Limb (tissue), 2 donors: ENCODE results near the gene CBLC.

Experiments used
- DNase-seq, 2 donors: peaks; one replicate each; pipeline ENCODE4 v3.0.0-alpha.2; 2016; ENCODE audit errors: extremely low spot score in 2 of 2

The CBLC gene, protein sequence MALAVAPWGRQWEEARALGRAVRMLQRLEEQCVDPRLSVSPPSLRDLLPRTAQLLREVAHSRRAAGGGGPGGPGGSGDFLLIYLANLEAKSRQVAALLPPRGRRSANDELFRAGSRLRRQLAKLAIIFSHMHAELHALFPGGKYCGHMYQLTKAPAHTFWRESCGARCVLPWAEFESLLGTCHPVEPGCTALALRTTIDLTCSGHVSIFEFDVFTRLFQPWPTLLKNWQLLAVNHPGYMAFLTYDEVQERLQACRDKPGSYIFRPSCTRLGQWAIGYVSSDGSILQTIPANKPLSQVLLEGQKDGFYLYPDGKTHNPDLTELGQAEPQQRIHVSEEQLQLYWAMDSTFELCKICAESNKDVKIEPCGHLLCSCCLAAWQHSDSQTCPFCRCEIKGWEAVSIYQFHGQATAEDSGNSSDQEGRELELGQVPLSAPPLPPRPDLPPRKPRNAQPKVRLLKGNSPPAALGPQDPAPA

DNA sequence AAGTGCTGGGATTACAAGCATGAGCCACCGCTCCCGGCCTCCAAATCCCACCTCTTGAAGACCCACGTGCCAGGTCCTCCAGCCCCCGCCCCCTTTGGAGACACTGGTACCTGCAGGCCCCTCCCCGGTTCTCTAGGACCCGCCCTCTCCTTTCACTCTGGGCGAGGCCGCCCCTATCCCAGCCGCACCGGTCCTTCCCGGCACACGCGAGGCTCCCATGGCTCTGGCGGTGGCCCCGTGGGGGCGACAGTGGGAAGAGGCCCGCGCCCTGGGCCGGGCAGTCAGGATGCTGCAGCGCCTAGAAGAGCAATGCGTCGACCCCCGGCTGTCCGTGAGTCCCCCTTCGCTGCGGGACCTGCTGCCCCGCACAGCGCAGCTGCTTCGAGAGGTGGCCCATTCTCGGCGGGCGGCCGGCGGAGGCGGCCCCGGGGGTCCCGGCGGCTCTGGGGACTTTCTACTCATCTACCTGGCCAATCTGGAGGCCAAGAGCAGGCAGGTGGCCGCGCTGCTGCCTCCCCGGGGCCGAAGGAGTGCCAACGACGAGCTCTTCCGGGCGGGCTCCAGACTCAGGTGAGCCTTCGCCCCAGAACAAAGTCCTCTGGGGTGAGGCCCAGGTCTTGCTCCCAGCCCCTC is at the start of gene CBLC:
Gene CBLC (plus strand): TSS at position 176 of the 633 bp plus-strand sequence. CDS start 42 bp downstream, at position 218.
- peak in 1 of 2 donors; percentile 38 for DNase-seq

DNA sequence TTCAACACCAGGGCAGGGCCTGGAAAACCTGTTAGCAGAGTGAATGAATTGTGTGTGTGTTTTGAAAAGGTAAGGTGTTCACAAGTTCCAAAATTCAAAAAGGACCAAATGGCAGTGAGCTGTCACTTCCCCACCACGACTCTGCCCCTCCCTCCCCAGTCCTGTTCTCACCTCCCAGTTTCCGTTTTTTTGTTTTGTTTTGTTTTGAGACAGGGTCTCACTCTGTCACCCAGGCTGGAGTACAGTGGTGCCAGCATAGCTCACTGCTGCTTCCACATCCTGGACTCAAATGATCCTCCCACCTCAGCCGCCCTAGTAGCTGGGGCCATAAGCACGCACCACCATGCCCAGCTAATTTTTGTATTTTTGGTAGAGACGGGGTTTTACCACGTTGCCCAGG is 49.5 kb upstream of the CBLC start:
- no peak for DNase-seq

DNA sequence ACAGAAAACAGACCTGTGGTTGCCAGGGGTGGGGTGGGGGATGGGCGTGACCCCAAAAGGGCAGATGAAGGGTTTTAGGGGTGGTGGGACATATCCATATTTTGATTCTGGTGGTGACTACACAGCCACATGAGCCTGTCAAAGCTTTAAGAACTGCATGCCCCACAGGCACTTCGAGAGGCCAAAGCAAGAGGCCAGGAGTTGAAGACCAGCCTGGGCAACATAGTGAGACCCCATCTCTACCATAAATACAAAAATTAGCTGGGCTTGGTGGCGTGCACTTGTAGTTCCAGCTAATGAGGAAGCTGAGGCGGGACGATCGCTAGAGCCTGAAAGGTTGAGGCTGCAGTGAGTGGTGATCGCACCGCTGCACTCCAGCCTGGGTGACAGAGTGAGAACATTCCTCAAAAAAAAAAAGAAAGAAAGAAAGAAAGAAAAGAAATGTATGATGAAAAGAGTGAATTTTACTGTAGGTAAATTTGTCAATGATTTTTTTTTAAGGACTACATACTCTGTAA is 48.1 kb upstream of the CBLC start:
- DNase-seq: no peak

DNA sequence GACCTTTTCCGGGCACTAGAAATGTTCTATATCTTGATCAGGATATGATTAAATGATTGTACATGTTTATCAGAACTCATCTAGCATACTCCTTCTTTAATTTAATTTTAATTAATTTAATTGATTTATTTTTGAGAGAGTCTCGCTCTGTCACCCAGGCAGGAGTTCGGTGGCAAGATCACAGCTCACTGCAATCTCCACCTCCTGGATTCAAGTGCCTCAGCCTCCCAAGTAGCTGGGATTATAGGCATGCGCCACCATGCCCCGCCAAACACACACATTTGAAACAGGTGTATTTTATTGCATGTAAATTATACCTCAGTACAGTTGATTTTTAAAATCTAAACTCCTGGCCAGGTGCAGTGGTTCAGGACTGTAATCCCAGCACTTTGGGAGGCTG is 46.6 kb upstream of the CBLC start:
- no peak for DNase-seq

DNA sequence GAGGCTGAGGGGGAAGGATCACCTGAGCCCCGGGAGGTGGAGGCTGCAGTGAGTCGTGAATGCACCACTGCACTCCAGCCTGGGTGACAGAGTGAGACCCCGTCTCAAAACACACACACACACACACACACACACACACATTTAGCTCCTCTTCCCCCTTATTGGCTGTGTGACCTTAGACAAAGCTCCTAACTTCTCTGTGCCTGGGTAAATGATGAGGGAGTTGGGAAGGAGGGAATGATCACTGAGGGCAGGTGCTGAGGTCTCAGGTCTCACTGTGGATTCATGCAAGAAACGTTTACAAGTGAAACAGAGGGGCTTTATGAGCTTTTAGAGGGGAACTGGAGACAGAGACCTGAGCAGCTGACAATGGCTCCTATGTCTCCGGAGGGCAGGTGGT is 46.1 kb upstream of the CBLC start:
- DNase-seq: no peak

DNA sequence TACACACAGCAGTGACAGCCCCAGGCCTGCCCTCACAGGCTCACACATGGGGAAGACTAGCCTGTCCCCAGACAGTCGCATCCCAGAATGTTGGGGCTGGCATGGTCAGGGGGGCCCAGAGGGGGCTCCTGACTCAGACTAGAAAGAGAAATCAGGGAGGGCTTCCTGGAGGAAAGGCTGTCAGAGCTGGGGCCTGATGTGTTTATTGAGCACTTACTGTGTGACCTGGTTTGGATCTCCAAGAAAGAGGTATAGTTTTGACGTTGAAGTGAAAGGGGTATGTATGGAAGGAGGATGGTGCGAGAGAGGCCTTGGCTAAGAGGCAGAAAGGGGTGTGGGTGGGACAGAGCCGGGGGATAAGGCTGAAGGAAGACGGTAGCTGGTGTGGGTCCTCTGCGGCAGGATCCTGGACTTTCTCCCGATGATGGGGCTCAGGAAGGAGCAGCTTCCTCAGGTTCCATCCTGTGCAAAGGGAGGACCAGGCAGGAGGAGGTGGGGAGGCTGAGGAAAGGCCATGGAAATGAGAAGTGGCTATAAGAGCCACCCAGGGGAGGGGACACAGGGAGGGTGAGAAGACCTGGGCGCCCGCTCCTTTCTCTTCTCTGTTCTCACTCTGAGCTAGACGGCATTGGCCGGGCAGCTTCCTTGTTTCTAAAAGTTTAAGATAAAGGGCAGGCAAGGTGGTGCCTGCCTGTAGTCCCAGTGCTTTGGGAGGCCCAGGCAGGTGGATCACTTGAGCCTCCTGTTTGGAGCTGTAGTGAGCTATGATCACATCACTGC is 45.3 kb upstream of the CBLC start:
- DNase-seq: no peak

DNA sequence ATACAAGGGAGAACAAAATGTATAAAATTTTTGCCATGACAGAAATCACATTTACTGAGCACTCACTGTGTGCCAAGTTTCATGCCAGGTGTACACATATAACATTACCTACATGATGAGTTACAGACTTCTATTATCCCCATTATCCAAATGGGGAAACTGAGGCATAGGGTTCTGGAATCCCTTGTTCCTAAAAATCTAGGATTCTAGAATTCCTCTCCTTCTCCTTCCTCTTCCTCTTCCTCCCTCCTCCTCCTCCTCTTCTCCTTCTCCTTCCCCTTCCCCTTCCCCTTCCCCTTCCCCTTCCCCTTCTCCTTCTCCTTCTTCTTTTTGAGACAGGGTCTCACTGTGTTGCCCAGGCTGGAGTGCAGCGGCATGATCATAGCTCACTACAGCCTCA is 43.3 kb upstream of the CBLC start:
- DNase-seq: no peak

DNA sequence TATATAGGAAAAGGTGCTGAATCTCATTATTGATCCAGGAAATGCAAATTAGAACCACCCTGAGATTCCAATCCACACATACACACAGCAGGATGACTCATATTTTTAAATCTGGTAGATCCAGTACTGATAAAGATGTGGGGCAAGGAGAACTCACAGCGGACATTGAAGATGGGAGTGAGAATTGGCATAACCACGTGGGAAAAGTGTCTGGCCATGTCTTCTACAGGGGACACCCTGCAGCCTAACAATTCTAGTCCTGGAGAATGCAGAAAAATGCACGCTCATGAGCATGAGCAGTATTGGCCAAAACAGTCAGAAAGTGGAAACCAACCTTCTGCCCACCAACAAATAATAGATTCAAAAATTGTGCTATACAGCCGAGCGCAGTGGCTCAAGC is 42.7 kb upstream of the CBLC start:
- DNase-seq: no peak

DNA sequence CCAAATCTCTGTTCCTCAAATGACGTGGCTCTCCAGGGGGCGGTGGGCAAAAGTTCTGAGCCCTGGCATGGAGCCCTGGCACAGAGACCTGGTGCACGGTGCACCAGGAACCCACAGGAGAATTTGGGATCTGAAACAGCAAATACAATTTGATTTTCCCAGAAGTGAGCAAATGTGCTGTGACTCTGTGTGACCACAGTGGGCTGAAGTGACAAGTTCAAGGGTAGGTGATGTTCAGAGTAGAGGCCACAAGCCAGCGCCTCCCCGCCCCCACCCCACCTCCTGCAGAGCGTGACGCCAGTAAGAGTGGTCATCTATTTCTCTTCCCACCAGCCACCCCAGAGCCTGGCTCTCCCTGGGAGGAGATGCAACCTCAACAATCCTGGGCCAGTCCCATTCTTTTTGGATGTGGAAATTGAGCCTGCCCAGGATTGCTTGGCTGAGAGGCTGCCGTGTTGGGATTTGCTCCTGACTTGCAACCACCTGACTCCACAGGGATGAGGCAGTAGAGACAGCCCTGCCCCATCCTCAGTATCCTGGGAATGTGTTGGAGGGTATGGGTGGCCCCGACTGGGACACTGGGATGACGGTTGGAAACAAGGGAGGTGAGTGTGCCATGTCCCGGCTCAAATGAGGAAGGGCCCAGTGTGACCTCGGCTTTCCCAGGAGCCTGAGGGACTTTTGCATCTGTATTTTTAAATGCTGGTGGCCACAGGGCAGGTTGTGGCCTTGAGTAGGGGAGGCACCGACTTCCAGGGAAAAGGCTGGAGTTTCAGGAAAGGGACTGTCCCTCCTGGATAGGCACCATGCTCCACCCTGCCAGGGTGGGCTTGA is 40.2 kb upstream of the CBLC start:
- DNase-seq: no peak

DNA sequence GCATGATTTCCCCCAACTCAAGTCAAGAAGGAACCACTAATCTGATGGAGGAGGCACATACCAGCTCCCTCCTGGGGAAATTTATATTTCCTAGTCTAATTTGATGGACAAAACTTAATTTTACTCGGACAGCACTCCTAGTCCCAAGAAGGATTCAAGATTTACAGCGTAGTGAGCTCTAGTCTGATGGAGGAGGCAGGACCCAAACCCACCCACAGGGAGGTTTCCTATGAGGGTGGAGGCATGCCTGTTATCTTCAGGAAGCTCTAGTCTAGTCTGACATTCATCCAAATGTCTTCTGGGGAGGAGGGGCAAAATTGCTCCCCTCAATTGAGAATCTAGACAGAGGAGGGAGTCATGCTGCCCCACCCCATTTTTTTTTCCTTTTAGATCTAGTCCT is 39.6 kb upstream of the CBLC start:
- no peak for DNase-seq

DNA sequence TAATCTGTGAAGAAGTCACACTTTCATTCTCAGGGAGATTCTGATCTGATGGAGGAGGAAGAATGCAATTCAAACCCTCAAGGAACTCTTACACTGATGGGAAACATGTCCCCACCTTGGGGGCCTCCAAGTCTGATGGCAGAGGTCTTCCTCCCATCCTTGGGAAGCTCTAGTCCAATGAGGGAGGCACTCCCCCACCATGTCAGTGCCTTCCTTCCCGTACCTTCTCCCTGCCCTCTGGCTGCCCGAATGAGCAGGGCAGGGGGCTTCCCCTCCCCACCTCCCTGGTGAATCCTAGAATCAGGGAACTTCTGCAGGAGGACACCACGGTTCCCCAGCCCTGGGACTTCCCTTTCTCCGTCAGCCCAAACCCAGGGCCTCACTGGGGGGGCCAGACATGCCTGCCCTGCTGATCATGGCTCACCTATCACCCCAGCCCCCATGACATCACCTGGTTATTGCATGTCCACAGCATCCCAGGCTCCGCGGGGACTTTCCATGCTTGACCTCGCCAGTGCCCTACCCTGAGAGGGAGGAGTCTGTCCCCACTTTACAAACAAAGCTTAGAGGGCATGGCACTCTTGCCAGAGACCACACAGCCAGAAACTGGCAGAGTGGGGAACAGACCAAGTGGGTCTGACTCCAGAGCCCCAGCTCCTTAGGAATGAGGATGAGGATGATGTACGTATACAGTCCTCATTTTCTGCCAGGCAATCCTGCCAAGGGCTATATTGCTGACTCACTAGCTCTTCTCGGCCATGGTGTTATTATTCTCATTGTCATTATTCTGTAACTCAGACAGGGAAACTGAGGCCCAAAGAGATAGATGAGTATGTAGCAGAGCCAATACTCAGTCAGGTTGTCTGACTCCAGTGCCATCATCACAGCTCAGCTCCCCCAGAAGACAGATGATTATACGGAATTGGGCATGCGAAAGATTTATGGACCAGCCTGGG is 38.8 kb upstream of the CBLC start:
- DNase-seq: no peak

DNA sequence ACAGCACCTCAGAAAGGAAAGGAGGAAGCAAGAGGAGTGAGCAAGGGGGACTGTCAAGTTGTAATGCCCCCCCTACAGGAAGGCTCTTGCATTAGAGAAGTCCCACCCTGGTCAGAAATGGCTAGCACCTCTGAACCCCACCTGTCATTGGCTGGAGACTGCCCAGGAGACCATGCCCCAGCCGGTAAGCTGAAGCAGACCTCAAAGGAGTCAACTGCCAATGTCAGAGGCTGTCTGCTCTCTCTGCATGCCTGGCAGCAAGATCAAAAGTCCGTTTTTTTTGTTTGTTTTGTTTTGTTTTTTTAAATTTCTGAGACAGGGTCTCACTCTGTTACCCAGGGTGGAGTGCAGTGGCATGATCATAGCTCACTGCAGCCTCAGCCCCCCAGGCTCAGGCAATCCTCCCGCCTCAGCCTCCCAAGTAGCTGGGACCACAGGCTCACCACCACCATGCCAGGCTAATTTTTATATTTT is 37.3 kb upstream of the CBLC start:
- no peak for DNase-seq

DNA sequence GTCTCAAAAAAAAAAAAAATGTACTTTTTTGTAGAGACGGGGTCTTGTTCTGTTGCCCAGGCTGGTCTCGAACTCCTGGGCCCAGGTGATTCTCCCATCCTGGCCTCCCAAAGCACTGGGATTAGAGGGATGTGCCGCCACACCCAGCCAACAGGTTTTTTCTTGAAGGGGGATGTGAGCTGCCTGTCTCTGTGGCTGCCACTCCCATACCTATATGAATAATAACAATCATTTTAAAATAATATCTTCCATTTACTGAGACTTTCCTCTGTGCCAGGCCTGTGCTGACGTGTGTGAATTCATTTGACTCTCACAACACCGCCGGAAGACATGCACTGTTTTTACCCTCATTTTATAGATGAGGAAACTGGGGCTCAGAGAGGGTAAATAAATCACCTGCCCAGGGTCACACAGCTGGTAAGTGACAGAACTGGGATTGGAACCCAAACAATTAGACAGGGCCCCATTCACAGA is 36.4 kb upstream of the CBLC start:
- DNase-seq: no peak

DNA sequence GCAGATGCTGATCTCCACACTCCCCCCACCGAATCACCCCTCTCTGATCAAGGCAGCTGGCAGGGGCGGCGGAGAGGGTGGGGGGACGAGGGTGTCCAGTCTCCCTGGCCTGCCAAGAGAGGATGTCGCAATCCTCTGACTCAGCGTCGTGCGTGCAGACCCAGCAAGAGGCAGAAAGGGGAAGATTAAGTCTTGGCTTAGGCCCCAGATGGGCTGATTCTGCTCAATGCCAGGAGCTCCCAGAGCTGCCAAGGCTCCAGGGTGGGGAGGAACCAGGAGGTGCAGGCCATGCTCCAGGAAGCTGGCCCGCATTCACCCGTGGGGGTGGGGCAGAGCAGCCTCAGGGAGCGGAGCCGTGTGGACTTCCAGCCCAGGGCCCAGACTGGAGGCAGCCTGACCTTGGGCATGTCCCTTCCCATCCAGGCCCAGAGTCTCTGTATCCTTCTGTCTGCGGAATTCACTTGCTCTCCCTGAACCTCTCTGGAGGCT is 35.8 kb upstream of the CBLC start:
- DNase-seq: peak; percentile 78 to 85

DNA sequence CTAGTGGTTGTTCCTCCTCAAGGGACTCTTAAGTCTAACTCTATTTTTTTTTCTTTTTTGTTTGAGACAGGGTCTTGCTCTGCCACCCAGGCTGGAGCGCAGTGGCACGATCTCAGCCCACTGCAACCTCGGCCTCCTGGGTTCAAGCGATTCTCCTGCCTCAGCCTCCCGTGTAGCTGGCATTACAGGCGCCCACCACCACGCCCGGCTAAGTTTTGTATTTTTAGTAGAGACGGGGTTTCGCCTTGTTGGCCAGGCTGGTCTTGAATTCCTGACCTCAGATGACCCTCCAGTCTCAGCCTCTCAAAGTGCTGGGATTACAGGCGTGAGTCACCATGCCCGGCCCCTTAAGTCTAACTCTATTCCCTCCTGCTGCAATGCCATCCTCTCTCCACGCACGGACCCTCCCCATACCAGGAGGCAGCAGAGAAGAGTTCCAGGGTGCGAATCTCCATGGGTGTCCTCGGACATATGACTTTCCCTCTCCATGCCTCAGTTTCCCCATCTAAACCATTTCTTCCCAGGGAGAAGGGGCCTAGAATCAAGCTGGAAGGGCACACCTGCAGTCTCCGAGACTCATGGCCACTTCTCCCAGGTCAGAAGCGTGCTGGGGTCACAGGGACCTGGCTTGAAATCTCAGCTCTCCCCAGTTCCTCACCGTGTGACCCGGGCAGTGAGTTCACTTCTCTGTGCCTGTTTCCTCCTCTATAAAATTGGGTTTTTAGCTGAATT is 35.2 kb upstream of the CBLC start:
- DNase-seq: no peak

DNA sequence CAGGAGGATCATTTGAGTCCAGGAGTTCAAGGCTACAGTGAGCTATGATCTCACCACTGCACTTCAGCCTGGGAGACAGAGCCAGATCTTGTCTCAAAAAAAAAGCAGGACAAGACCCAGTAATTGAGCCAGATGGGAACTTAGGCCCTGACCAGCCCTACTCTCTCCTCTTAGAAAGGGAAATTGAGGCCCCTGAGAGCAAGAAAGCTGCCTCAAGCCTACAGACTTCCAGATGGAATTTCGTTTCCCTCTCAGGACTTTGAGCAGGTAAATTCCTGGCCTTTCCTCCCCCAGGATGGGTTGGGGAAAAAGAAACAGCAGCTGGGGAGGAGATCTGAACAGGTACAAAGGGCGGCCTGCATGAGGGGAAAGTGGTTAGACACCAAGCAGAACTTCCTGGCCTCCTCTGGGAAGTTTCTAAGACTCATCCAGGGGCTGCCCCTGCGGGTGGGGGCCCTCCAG is 32.8 kb upstream of the CBLC start:
- DNase-seq: no peak

DNA sequence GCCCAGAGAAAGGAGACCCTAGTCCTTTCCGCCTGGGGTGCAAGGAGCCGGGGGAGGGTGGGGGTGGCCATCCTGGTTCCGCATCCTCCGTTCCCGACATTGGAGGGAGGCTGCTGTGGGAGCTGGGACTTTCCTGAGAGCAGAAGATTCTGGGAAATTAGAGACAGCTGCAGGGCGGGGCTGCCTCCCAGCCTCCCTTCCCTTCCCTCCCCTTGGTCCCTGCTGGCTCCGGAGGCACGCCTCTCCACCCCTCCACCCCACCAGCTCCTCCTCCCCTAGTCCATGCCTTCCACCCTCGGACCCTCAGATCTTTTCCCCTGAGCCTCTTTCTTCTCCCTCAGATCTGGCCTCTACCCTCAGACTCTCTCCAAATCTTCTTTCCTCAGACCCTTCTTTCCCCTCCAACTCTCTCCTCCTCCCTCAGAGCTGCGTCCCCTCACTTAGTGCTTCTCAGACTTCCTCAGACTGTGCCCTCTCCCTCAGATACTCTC is 32.3 kb upstream of the CBLC start:
- peak; percentile 68 to 72 for DNase-seq

DNA sequence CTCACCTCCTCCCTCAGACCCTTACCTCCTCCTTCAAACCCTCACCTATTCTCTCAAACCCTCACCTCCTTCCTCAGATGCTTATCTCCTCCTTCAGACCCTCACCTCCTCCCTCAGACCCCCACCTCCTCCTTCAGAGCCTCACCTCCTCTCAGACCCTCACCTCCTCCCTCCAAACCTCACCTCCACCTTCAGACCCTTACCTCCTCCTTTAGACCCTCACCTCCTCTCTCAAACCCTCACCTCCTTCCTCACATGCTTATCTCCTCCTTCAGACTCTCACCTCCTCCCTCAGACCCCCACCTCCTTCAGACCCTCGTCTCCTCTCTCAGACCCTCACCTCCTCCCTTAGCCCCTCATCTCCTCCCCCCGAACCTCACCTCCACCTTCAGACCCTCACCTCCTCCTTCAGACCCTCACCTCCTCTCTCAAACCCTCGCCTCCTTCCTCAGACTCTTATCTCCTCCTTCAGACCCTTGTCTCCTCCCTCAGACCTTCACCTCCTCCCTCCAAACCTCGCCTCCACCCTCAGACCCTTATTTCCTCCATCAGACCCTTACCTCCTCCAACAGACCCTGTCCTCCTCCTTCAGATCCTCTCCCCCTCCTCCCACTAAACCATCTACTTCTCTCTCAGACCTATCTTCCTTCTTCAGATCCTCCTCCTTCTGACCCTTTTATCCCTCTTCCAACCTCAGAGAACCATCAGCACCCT is 31.6 kb upstream of the CBLC start:
- DNase-seq: no peak
